ENCODE data around the gene HTRA2.

- TF ChIP-seq ZNF274 (IDR thresholded peaks at IDR 0.05; ENCODE audit: low read depth, low read length) (no peak), SUZ12 (IDR thresholded peaks at IDR 0.05; ENCODE audit: extremely low read depth, insufficient read depth, insufficient read length) (no peak)
Observed at GRCh38 chr2:74489906-74490305, 39.8 kb upstream of the HTRA2 start.

Measured in NT2/D1 (cell line).